DOHH2 (cell line): ENCODE data around the gene GGN.

ENCODE experiments used
- H3F3A ChIP-seq: fragments of 200-600 bp; sonication (generic), shearing (Covaris generic); 2 replicates; pipeline ENCODE4 v1.6.0; 2016; ENCODE audit warnings: antibody characterized with exemption, mild to moderate bottlenecking; ENCODE audit not compliant: control insufficient read depth, insufficient read depth
- H3K27ac ChIP-seq: fragments of 200-600 bp; sonication (generic); 2 replicates; pipeline ENCODE4 v1.5.1; 2014; ENCODE audit warnings: low read depth, mild to moderate bottlenecking, low read length, moderate library complexity
- H3K27me3 ChIP-seq: fragments of 200-600 bp; sonication (generic); 2 replicates; pipeline ENCODE4 v1.6.1; 2014; ENCODE audit warnings: mild to moderate bottlenecking, low read length, mixed read lengths; ENCODE audit not compliant: control insufficient read depth
- H3K36me3 ChIP-seq: fragments of 200-600 bp; sonication (generic); 2 replicates; pipeline ENCODE4 v1.6.1; 2014; ENCODE audit warnings: mild to moderate bottlenecking, low read length, moderate library complexity, mixed read lengths; ENCODE audit not compliant: control insufficient read depth
- H3K4me1 ChIP-seq: fragments of 200-600 bp; sonication (generic); 2 replicates; pipeline ENCODE4 v1.6.1; 2014; ENCODE audit warnings: mild to moderate bottlenecking, low read length, mixed read lengths; ENCODE audit not compliant: control insufficient read depth
- H3K4me2 ChIP-seq: fragments of 200-600 bp; sonication (generic); 2 replicates; pipeline ENCODE4 v1.6.0; 2014; ENCODE audit warnings: mild to moderate bottlenecking, low read length, moderate library complexity
- H3K4me3 ChIP-seq: fragments of 200-600 bp; sonication (generic); 2 replicates; pipeline ENCODE4 v1.5.1; 2014; ENCODE audit warnings: mild to moderate bottlenecking, low read length, mixed read lengths
- H3K79me2 ChIP-seq: fragments of 200-600 bp; sonication (generic); 2 replicates; pipeline ENCODE4 v1.6.1; 2014; ENCODE audit warnings: mild to moderate bottlenecking, low read length, mixed read lengths; ENCODE audit not compliant: control insufficient read depth
- H3K9me2 ChIP-seq: fragments of 200-600 bp; sonication (generic); replicated peaks from 2 replicates; pipeline ENCODE4 v1.6.1; 2014; ENCODE audit warnings: mild to moderate bottlenecking, low read length, mixed read lengths; ENCODE audit not compliant: control insufficient read depth
- H3K9me3 ChIP-seq: fragments of 200-600 bp; sonication (generic); 2 replicates; pipeline ENCODE4 v1.6.1; 2014; ENCODE audit warnings: antibody characterized with exemption, low read length, mixed read lengths; ENCODE audit not compliant: control insufficient read depth, insufficient read depth
- H4K20me1 ChIP-seq: fragments of 200-600 bp; sonication (generic); 2 replicates; pipeline ENCODE4 v1.6.0; 2014; ENCODE audit warnings: low read depth, mild to moderate bottlenecking, antibody characterized with exemption, low read length, moderate library complexity; ENCODE audit not compliant: control insufficient read depth, insufficient read depth
- EZH2phosphoT487 ChIP-seq: fragments of 200-600 bp; sonication (generic); IDR thresholded peaks from 2 replicates; pipeline ENCODE4 v1.6.1; 2017; ENCODE audit warnings: borderline replicate concordance, mild to moderate bottlenecking, antibody characterized with exemption, low read length, moderate library complexity, mixed read lengths
- TF ChIP-seq, protein P1 (sequence below): fragments of 200-600 bp; sonication (generic); IDR thresholded peaks from one replicate; pipeline ENCODE4 v1.5.1; 2014; ENCODE audit warnings: antibody characterized with exemption, mild to moderate bottlenecking, low read depth, low read length; ENCODE audit not compliant: poor library complexity, severe bottlenecking

Gene GGN

DNA sequence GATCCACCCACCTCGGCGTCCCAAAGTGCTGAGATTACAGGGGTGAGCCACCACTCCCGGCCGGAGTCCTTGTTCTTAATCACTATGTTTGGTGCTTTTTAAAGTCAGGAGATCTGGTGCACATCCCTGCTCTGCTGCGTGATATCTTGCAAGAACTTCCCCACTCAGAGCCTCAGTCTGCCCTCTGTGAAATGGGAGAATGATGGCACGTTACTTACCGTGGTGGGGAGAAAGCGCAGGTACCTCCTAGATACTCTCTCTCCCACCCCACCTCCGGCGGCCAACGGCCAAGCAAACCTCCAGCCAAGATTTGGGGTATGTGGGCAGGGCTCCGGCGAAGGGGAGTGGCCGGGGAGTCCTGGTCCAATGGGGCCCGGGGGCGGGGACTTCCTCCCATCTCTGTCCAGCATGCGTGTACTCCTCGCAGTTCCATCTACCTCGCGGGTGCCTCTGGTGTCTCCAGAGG lies 45.5 kb upstream of the GGN start, which contains the start of gene RYR1:
RYR1 (plus strand) TSS at position 424 of the 466 bp plus-strand sequence. CDS start 139 bp downstream, outside the sequence.
- H3K36me3 ChIP-seq: no peaks in the 10 kb centered on the region
- H3K4me1 ChIP-seq: 0 out of 2 replicates have a peak, but pooled peaks cover 3% of the 10 kb centered on the region
- no peaks in the 10 kb centered on the region for H3F3A ChIP-seq
- no peak within 1 kb of the TSS for H3K27ac ChIP-seq
- H3K4me2 ChIP-seq: peak within 1 kb of the TSS; percentile 27; the same call in 1 of the 2 replicates
- no peaks in the 10 kb centered on the region for H3K79me2 ChIP-seq
- no peak for TF ChIP-seq EZH2phosphoT487
- TF ChIP-seq, protein P1, sequence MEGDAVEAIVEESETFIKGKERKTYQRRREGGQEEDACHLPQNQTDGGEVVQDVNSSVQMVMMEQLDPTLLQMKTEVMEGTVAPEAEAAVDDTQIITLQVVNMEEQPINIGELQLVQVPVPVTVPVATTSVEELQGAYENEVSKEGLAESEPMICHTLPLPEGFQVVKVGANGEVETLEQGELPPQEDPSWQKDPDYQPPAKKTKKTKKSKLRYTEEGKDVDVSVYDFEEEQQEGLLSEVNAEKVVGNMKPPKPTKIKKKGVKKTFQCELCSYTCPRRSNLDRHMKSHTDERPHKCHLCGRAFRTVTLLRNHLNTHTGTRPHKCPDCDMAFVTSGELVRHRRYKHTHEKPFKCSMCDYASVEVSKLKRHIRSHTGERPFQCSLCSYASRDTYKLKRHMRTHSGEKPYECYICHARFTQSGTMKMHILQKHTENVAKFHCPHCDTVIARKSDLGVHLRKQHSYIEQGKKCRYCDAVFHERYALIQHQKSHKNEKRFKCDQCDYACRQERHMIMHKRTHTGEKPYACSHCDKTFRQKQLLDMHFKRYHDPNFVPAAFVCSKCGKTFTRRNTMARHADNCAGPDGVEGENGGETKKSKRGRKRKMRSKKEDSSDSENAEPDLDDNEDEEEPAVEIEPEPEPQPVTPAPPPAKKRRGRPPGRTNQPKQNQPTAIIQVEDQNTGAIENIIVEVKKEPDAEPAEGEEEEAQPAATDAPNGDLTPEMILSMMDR: no peak
- H3K27me3 ChIP-seq: 0 out of 2 replicates have a peak, but pooled peaks cover 4% of the 10 kb centered on the region
- no peaks in the 10 kb centered on the region for H4K20me1 ChIP-seq
- H3K9me2 ChIP-seq: no peaks in the 10 kb centered on the region
- no peak within 1 kb of the TSS for H3K4me3 ChIP-seq
- H3K9me3 ChIP-seq: no peaks in the 10 kb centered on the region

GRCh38 chr19:38430931-38431330 lies 43.1 kb upstream of the GGN start:
- Histone ChIP-seq H3K9me3 (no peaks in the 10 kb centered on the region), H3K27me3 (peaks cover 9% of the 10 kb centered on the region; the same call in 1 of the 2 replicates), H3K9me2 (no peaks in the 10 kb centered on the region), H3K4me3 (no peak overlapping the region), H3K4me2 (no peak overlapping the region), H3K27ac (no peak overlapping the region), H3F3A (no peaks in the 10 kb centered on the region; the same call in 1 of the 2 replicates), H4K20me1 (no peaks in the 10 kb centered on the region), H3K79me2 (no peaks in the 10 kb centered on the region), H3K36me3 (no peaks in the 10 kb centered on the region), H3K4me1 (peaks cover 10% of the 10 kb centered on the region)
- TF ChIP-seq, protein P1: no peak
- no peak for TF ChIP-seq EZH2phosphoT487

DNA sequence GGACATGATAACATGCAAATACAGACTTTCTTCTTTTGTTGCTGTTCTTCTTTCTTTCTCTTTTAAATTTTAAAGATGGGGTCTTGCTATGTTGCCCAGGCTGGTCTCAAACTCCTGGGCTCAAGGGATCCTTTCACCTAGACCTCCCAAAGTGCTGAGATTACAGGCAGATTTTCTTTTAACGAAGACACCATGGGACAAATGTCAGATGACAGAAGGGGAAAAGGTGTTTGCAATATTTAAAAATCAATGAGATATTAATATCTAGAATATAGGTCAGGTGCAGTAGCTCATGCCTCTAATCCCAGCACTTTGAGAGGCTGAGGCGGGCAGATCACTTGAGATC lies 42.0 kb upstream of the GGN start:
- H3K9me2 ChIP-seq: no peaks in the 10 kb centered on the region
- H3K27ac ChIP-seq: no peak overlapping the region
- H4K20me1 ChIP-seq: no peaks in the 10 kb centered on the region
- peaks cover 9% of the 10 kb centered on the region; the same call in 1 of the 2 replicates for H3K27me3 ChIP-seq
- no peaks in the 10 kb centered on the region for H3K79me2 ChIP-seq
- no peaks in the 10 kb centered on the region; the same call in 1 of the 2 replicates for H3F3A ChIP-seq
- no peak overlapping the region for H3K4me2 ChIP-seq
- TF ChIP-seq, protein P1: no peak
- no peak for TF ChIP-seq EZH2phosphoT487
- H3K9me3 ChIP-seq: no peaks in the 10 kb centered on the region
- H3K36me3 ChIP-seq: no peaks in the 10 kb centered on the region
- H3K4me1 ChIP-seq: peaks cover 17% of the 10 kb centered on the region
- H3K4me3 ChIP-seq: no peak overlapping the region
